Thyroid gland (tissue), 4 donors: Measurements from ENCODE around the gene BRIP1. TPM values are rescaled to one million over a fixed set of nuclear protein-coding genes. Genes with fewer than 3 reads are reported as not detected.

Experiments used
- DNase-seq, 2 donors: peaks; one replicate each; pipeline ENCODE4 v3.0.0-alpha.2; 2019
- H3K27ac ChIP-seq, 3 donors: fragments of 200-600 bp; sonication (generic); 1 replicate in 2 of 3; 2 replicates in 1 of 3; pipeline ENCODE4 v1.5.1; 2016 to 2019; ENCODE audit warnings: mild to moderate bottlenecking in 1 of 3, moderate library complexity in 1 of 3
- H3K27me3 ChIP-seq: fragments of 200-600 bp; sonication (generic); one replicate; pipeline ENCODE4 v1.5.1; 2019
- H3K36me3 ChIP-seq, 2 donors: fragments of 200-600 bp; sonication (generic); one replicate each; pipeline ENCODE4 v1.5.1; 2016 to 2019
- H3K4me1 ChIP-seq, 2 donors: fragments of 200-600 bp; sonication (generic); one replicate each; pipeline ENCODE4 v1.5.1; 2017 to 2019
- H3K4me3 ChIP-seq, 3 donors: fragments of 200-600 bp; sonication (generic); replicated peaks in 1 of 3; 1 replicate in 2 of 3; 2 replicates in 1 of 3; pipeline ENCODE4 v1.5.1; 2016; ENCODE audit warnings: mild to moderate bottlenecking in 1 of 3
- H3K9me3 ChIP-seq: fragments of 200-600 bp; sonication (generic); one replicate; pipeline ENCODE4 v1.5.1; 2017
- CTCF ChIP-seq, 6 experiments: fragments of 200-600 bp in 3 of 6; fragments of 450-650 bp in 3 of 6; sonication (generic) in 3 of 6; IDR thresholded peaks; one replicate each; pipeline ENCODE4 v1.5.1; 2016 to 2019; ENCODE audit warnings: antibody characterized with exemption in 6 of 6, mild to moderate bottlenecking in 2 of 6, inconsistent platforms in 1 of 6, moderate library complexity in 1 of 6
- POLR2A ChIP-seq, 2 donors: fragments of 450-650 bp; IDR thresholded peaks; one replicate each; pipeline ENCODE4 v1.6.1; 2017; ENCODE audit warnings: antibody characterized with exemption in 2 of 2, mild to moderate bottlenecking in 2 of 2, moderate library complexity in 1 of 2
- WGBS, 2 donors: methylation state at CpG; one replicate each; pipeline ENCODE4 v1.1.5; 2017; 5-methylcytosine and 5-hydroxymethylcytosine counted together
- intact Hi-C: fragments of 100-400 bp; cut with DNase I; formaldehyde crosslinking; loops from one replicate; pipeline ENCODE4 v1.15.1; 2023
- total RNA-seq, 4 donors: library from RNA; depleted of rRNA; stranded (reverse); fragments of >200 nt; gene quantifications; one replicate each; pipeline ENCODE4 v1.2.3, GENCODE V29; 2016

The BRIP1 gene
- total RNA-seq, 4 donors from 2014 or later: 0.40 TPM; not detected in 3

- Histone ChIP-seq H3K27me3 (no peaks in the 10 kb centered on the region), H3K4me3 (no peak overlapping the region), H3K4me1 (no peaks in the 10 kb centered on the region), H3K27ac (no peak overlapping the region), H3K9me3 (no peaks in the 10 kb centered on the region), H3K36me3 (peaks cover 0 to 16% of the 10 kb centered on the region in 2 donors)
- no peak for TF ChIP-seq POLR2A (IDR thresholded peaks at IDR 0.05)
- no peak for TF ChIP-seq CTCF (IDR thresholded peaks at IDR 0.05)
- intact Hi-C loops: no loop called here
- DNase-seq: no peak
- 92 to 96% methylated on average over 3 of the region's 3 CpGs for WGBS, 2 donors
These were observed 12.5 kb upstream of the BRIP1 start for GRCh38 chr17:61875804-61876203.

- no peak for TF ChIP-seq CTCF (IDR thresholded peaks at IDR 0.05)
- TF ChIP-seq POLR2A (IDR thresholded peaks at IDR 0.05): no peak
- Histone ChIP-seq H3K27me3 (no peaks in the 10 kb centered on the region), H3K36me3 (peaks cover 0 to 16% of the 10 kb centered on the region in 2 donors), H3K4me1 (no peaks in the 10 kb centered on the region), H3K4me3 (no peak overlapping the region), H3K27ac (no peak overlapping the region), H3K9me3 (no peaks in the 10 kb centered on the region)
- WGBS, 2 donors: 85 to 93% methylated on average over 1 of the region's 1 CpG
- intact Hi-C loops: no loop called here
- no peak for DNase-seq
These were observed 12.0 kb upstream of the BRIP1 start for GRCh38 chr17:61875285-61875684.

- H3K27ac ChIP-seq: no peak overlapping the region
- no peaks in the 10 kb centered on the region for H3K27me3 ChIP-seq
- no peak for DNase-seq
- intact Hi-C loops: no loop called here
- no peaks in the 10 kb centered on the region for H3K9me3 ChIP-seq
- H3K4me1 ChIP-seq: no peaks in the 10 kb centered on the region
- WGBS, 2 donors: 89 to 98% methylated on average over 2 of the region's 2 CpGs
- H3K4me3 ChIP-seq: no peak overlapping the region
- H3K36me3 ChIP-seq: peaks cover 0 to 22% of the 10 kb centered on the region in 2 donors
- no peak for TF ChIP-seq POLR2A (IDR thresholded peaks at IDR 0.05)
- TF ChIP-seq CTCF (IDR thresholded peaks at IDR 0.05): no peak
These were observed 10.7 kb upstream of the BRIP1 start for GRCh38 chr17:61874075-61874474.

- intact Hi-C loops: no loop called here
- H3K27ac ChIP-seq: no peak overlapping the region
- no peak overlapping the region for H3K4me3 ChIP-seq
- H3K36me3 ChIP-seq: peaks cover 0 to 18% of the 10 kb centered on the region in 2 donors
- TF ChIP-seq POLR2A (IDR thresholded peaks at IDR 0.05) (no peak), CTCF (IDR thresholded peaks at IDR 0.05) (no peak)
- DNase-seq: no peak
- no peaks in the 10 kb centered on the region for H3K27me3 ChIP-seq
- 97% methylated on average over 3 of the region's 3 CpGs for WGBS, 2 donors
- no peaks in the 10 kb centered on the region for H3K9me3 ChIP-seq
- H3K4me1 ChIP-seq: no peaks in the 10 kb centered on the region
These were observed 8.8 kb upstream of the BRIP1 start for GRCh38 chr17:61872099-61872498.

GRCh38 chr17:61869138-61869537 is 5.8 kb upstream of the BRIP1 start:
- no peak for DNase-seq
- H3K4me1 ChIP-seq: peaks cover 0 to 1% of the 10 kb centered on the region in 2 donors
- H3K4me3 ChIP-seq: no peak overlapping the region
- intact Hi-C loops: no loop called here
- H3K36me3 ChIP-seq: peaks cover 0 to 14% of the 10 kb centered on the region in 2 donors
- no peak for TF ChIP-seq CTCF (IDR thresholded peaks at IDR 0.05)
- no peak for TF ChIP-seq POLR2A (IDR thresholded peaks at IDR 0.05)
- no peaks in the 10 kb centered on the region for H3K27me3 ChIP-seq
- H3K27ac ChIP-seq: no peak overlapping the region
- 94 to 95% methylated on average over 3 of the region's 3 CpGs for WGBS, 2 donors
- no peaks in the 10 kb centered on the region for H3K9me3 ChIP-seq
